Kidney epithelial cell (primary cell): Measurements from ENCODE around the gene TAPBPL. TPM values are rescaled to one million over a fixed set of nuclear protein-coding genes. Genes with fewer than 3 reads are reported as not detected.
A peak's percentile ranks its signal among the peaks of the same experiment; 100 is the strongest.

Source experiments
- DNase-seq: peaks from one replicate; pipeline ENCODE4 v3.0.0-alpha.2; 2010; ENCODE audit warnings: low read depth
- H3K27me3 ChIP-seq: 2 replicates; pipeline ENCODE4 v1.6.0; 2011; ENCODE audit warnings: low read length; ENCODE audit not compliant: control insufficient read depth, insufficient read depth
- H3K36me3 ChIP-seq: 2 replicates; pipeline ENCODE4 v1.5.1; 2011; ENCODE audit warnings: low read length; ENCODE audit not compliant: control insufficient read depth, insufficient read depth
- H3K4me3 ChIP-seq: 2 replicates; pipeline ENCODE4 v1.5.1; 2011; ENCODE audit warnings: low read depth, mild to moderate bottlenecking, control low read depth, low read length
- CTCF ChIP-seq: IDR thresholded peaks from 2 replicates; pipeline ENCODE4 v1.5.1; 2011; ENCODE audit warnings: mild to moderate bottlenecking, moderate library complexity, low read length, control low read depth, inconsistent platforms; ENCODE audit not compliant: insufficient read depth, poor library complexity, severe bottlenecking
- total RNA-seq: library from RNA; depleted of rRNA; stranded (reverse); fragments of >200 nt; gene quantifications from 2 replicates; pipeline ENCODE4 v1.2.3, GENCODE V29; 2015

Gene TAPBPL
- total RNA-seq, 1 donor from 2014 or later = 14.4 TPM

- Histone ChIP-seq H3K36me3 (no peaks in the 10 kb centered on the region), H3K4me3 (peak overlapping the region; percentile 62), H3K27me3 (no peaks in the 10 kb centered on the region)
- TF ChIP-seq CTCF = no peak
- no peak for DNase-seq
These were observed 1.6 kb upstream of the TAPBPL start for GRCh38 chr12:6450091-6450868.

GRCh38 chr12:6450869-6451347 is 934 bp upstream of the TAPBPL start:
- Histone ChIP-seq H3K27me3 (no peaks in the 10 kb centered on the region), H3K36me3 (no peaks in the 10 kb centered on the region), H3K4me3 (peak overlapping the region; percentile 62)
- no peak for DNase-seq
- TF ChIP-seq CTCF = no peak

- no peak for DNase-seq
- Histone ChIP-seq H3K27me3 (no peaks in the 10 kb centered on the region), H3K36me3 (no peaks in the 10 kb centered on the region), H3K4me3 (peak overlapping the region; percentile 62)
- no peak for TF ChIP-seq CTCF
These were observed 552 bp downstream of the TAPBPL start for GRCh38 chr12:6452245-6452943.

- Histone ChIP-seq H3K27me3 (no peaks in the 10 kb centered on the region), H3K36me3 (no peaks in the 10 kb centered on the region), H3K4me3 (no peak overlapping the region)
- DNase-seq = no peak
- TF ChIP-seq CTCF = no peak
These were observed 1.2 kb downstream of the TAPBPL start for GRCh38 chr12:6452944-6453630.

- H3K36me3 ChIP-seq = no peaks in the 10 kb centered on the region
- no peak for DNase-seq
- no peak overlapping the region for H3K4me3 ChIP-seq
- H3K27me3 ChIP-seq = no peaks in the 10 kb centered on the region
- TF ChIP-seq CTCF = no peak
These were observed 5.5 kb downstream of the TAPBPL start for GRCh38 chr12:6457220-6457945.
